Natural killer cell (primary cell): Measurements from ENCODE around the gene TTC28. TPM values are rescaled to one million over a fixed set of nuclear protein-coding genes. Genes with fewer than 3 reads are reported as not detected.

Source experiments
- ATAC-seq, 3 donors: fragments of 150-1000 bp in 2 of 3; fragments of 200-7000 bp in 1 of 3; cut with Tn5 transposase; 1 replicate in 1 of 3; 2 replicates in 2 of 3; pipeline ENCODE4 v1.10.0; 2021; ENCODE audit warnings: mild to moderate bottlenecking in 2 of 3, moderate library complexity in 2 of 3
- DNase-seq, 2 donors: peaks; one replicate each; pipeline versions ENCODE4 v3.0.0 to v3.0.0-alpha.2; 2013 to 2021; ENCODE audit warnings: mixed read lengths in 1 of 2
- H3K27ac ChIP-seq: one replicate; pipeline ENCODE4 v1.5.1; 2013; ENCODE audit warnings: mild to moderate bottlenecking, low read length
- H3K27me3 ChIP-seq: one replicate; pipeline ENCODE4 v1.6.1; 2013; ENCODE audit warnings: low read length; ENCODE audit not compliant: control insufficient read depth, insufficient read depth
- H3K36me3 ChIP-seq: one replicate; pipeline ENCODE4 v1.6.1; 2013; ENCODE audit warnings: low read length; ENCODE audit not compliant: control insufficient read depth, insufficient read depth
- H3K4me1 ChIP-seq: one replicate; pipeline ENCODE4 v1.6.1; 2013; ENCODE audit warnings: low read length; ENCODE audit not compliant: control insufficient read depth, insufficient read depth
- H3K4me3 ChIP-seq: one replicate; pipeline ENCODE4 v1.5.1; 2013; ENCODE audit warnings: low read length
- H3K9me3 ChIP-seq: one replicate; pipeline ENCODE4 v1.6.1; 2013; ENCODE audit warnings: low read length; ENCODE audit not compliant: control insufficient read depth, insufficient read depth
- H3K27ac Mint-ChIP-seq, 2 donors: one replicate each; pipeline ENCODE4 v1.8.0; 2022; ENCODE audit warnings: mild to moderate bottlenecking in 2 of 2, mixed read lengths in 2 of 2, moderate library complexity in 1 of 2
- H3K27me3 Mint-ChIP-seq, 2 donors: one replicate each; pipeline ENCODE4 v1.8.0; 2022; ENCODE audit warnings: low read depth in 2 of 2, mixed read lengths in 2 of 2
- H3K36me3 Mint-ChIP-seq: one replicate; pipeline ENCODE4 v1.8.0; 2022; ENCODE audit warnings: mixed read lengths
- H3K4me1 Mint-ChIP-seq, 2 donors: one replicate each; pipeline ENCODE4 v1.8.0; 2022; ENCODE audit warnings: mixed read lengths in 2 of 2
- H3K4me3 Mint-ChIP-seq: one replicate; pipeline ENCODE4 v1.8.0; 2022; ENCODE audit warnings: mild to moderate bottlenecking, moderate library complexity, mixed read lengths
- H3K9me3 Mint-ChIP-seq, 2 donors: one replicate each; pipeline ENCODE4 v1.8.0; 2022; ENCODE audit warnings: mixed read lengths in 2 of 2
- WGBS: methylation state at CpG from one replicate; pipeline ENCODE4 v1.1.7; 2013; ENCODE audit warnings: missing lambda C conversion rate; ENCODE audit not compliant: insufficient coverage; 5-methylcytosine and 5-hydroxymethylcytosine counted together
- intact Hi-C: fragments of 100-400 bp; cut with micrococcal nuclease; formaldehyde crosslinking; loops from one replicate; pipeline ENCODE4 v1.14.2; 2022
- total RNA-seq, 4 donors: library from RNA; stranded (reverse); fragments of 120-200 nt in 1 of 4; gene quantifications; one replicate each; pipeline versions ENCODE4 v1.2.3 to v1.2.4, GENCODE V29; 2013 to 2022
- TF ChIP-seq, protein P1 (sequence below): fragments of 200-600 bp; IDR thresholded peaks from one replicate; pipeline ENCODE4 v1.8.0; 2022; ENCODE audit warnings: antibody characterized with exemption

Gene TTC28
- total RNA-seq, 3 donors from 2014 or later (not counting 1 experiment from before 2014, with no cell fraction given): 4.1 to 10.0 (median 8.6) TPM

DNA sequence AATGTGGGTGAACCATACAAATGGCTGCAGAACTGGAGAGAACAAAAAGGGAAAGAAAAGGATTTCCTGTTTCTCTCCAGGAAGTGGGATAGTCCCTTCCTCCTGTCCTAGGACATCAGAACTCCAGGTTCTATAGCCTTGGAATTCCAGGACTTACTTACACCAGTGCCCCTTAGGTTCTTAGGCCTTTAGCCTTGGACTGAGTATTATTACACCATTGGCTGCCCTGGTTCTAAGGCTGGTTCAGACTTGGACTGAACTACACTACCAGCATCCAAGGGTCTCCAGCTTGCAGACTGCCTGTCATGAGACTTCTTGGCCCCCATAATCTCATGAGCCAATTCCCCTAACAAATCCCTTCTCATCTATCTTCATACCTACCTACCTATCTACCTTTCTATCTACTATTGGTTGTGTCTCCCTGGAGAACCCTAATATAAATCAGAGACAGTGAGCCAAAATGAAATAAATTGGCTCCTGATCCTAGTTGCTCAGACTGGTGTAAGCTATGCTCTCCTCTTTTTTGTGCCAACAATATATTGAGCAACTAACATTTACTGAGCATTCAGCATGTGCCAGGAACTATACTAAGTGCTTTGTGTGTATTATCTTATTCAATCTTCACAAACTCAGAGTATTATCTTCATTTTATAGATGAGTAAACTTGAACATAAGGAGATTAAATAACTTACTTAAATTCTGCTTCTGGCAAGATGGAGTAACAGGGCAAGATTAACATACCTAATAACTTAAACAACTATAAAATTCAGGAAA is 303.7 kb downstream of the TTC28 start:
- Histone ChIP-seq H3K36me3 (no peaks in the 10 kb centered on the region), H3K9me3 (no peaks in the 10 kb centered on the region), H3K4me3 (no peak overlapping the region), H3K27me3 (no peaks in the 10 kb centered on the region), H3K4me1 (no peaks in the 10 kb centered on the region), H3K27ac (no peak overlapping the region)
- H3K27ac Mint-ChIP-seq: no peak overlapping the region
- peaks cover 0 to 2% of the 10 kb centered on the region in 2 donors for H3K27me3 Mint-ChIP-seq
- H3K4me1 Mint-ChIP-seq: peaks cover 0 to 3% of the 10 kb centered on the region in 2 donors
- DNase-seq (no peak), ATAC-seq (no peak)
- H3K9me3 Mint-ChIP-seq: no peaks in the 10 kb centered on the region
- H3K36me3 Mint-ChIP-seq: no peaks in the 10 kb centered on the region
- no peak overlapping the region for H3K4me3 Mint-ChIP-seq
- TF ChIP-seq, protein P1, sequence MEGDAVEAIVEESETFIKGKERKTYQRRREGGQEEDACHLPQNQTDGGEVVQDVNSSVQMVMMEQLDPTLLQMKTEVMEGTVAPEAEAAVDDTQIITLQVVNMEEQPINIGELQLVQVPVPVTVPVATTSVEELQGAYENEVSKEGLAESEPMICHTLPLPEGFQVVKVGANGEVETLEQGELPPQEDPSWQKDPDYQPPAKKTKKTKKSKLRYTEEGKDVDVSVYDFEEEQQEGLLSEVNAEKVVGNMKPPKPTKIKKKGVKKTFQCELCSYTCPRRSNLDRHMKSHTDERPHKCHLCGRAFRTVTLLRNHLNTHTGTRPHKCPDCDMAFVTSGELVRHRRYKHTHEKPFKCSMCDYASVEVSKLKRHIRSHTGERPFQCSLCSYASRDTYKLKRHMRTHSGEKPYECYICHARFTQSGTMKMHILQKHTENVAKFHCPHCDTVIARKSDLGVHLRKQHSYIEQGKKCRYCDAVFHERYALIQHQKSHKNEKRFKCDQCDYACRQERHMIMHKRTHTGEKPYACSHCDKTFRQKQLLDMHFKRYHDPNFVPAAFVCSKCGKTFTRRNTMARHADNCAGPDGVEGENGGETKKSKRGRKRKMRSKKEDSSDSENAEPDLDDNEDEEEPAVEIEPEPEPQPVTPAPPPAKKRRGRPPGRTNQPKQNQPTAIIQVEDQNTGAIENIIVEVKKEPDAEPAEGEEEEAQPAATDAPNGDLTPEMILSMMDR: no peak
- intact Hi-C loops: no loop called here

DNA sequence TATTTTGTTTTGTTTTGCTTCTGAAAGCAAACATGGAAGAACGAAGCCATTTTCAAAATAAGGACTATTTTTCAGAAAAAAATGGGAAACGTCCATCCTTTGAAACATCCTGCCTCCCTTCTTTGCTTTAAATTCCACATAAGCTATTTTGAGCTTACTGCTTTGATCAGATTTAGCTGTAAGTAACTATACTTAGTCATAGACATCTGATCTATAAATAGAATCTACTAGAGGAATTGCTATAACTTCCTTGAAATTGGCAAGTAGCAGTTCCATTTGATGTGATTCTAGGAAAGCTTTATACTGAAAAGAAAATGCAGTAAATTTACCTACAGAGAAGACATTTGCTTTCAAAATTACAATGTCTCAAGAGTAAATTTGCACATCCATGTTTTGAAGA is 305.8 kb downstream of the TTC28 start:
- intact Hi-C loops: no loop called here
- WGBS: 67% methylated on average over 2 of the region's 2 CpGs
- Histone ChIP-seq H3K27ac (no peak overlapping the region), H3K27me3 (no peaks in the 10 kb centered on the region), H3K9me3 (no peaks in the 10 kb centered on the region), H3K36me3 (no peaks in the 10 kb centered on the region), H3K4me3 (no peak overlapping the region), H3K4me1 (peaks cover 3% of the 10 kb centered on the region)
- ATAC-seq (no peak), DNase-seq (no peak)
- H3K27me3 Mint-ChIP-seq: peaks cover 2% of the 10 kb centered on the region in 2 donors
- TF ChIP-seq, protein P1: no peak
- H3K9me3 Mint-ChIP-seq: no peaks in the 10 kb centered on the region
- H3K36me3 Mint-ChIP-seq: no peaks in the 10 kb centered on the region
- H3K4me3 Mint-ChIP-seq: no peak overlapping the region
- no peak overlapping the region for H3K27ac Mint-ChIP-seq
- H3K4me1 Mint-ChIP-seq: peaks cover 0 to 16% of the 10 kb centered on the region in 2 donors

DNA sequence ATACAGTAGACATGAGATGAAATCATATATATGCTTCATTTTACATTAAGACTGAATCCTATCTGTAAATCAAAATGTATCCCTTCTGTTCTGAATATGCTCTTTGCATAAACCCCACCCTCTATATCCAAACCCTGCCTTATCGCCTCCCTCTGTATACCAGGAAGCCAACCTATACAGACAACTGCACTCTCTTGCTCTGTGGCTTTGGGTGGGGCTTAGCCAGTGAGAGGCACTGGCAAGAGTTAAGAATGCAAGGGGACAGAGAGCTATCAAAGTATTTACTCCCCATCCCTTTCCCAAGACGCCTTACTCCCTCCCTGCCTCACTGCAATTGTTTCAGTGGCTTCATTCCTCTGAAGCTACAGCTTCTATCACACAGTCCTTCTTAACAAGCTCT is 309.8 kb downstream of the TTC28 start:
- TF ChIP-seq, protein P1: no peak
- Mint-ChIP-seq H3K36me3 (no peaks in the 10 kb centered on the region), H3K27ac (peak overlapping the region in 1 of 2 donors; percentile 42), H3K9me3 (peaks cover 0 to 2% of the 10 kb centered on the region in 2 donors), H3K4me1 (peaks cover 0 to 16% of the 10 kb centered on the region in 2 donors), H3K4me3 (no peak overlapping the region), H3K27me3 (peaks cover 0 to 31% of the 10 kb centered on the region in 2 donors)
- Histone ChIP-seq H3K9me3 (no peaks in the 10 kb centered on the region), H3K4me3 (no peak overlapping the region), H3K4me1 (peaks cover 3% of the 10 kb centered on the region), H3K27me3 (no peaks in the 10 kb centered on the region), H3K36me3 (no peaks in the 10 kb centered on the region), H3K27ac (no peak overlapping the region)
- ATAC-seq (peak in 1 of 3 donors; percentile 53), DNase-seq (peak in 1 of 2 donors; percentile 4)
- 40% methylated on average over 2 of the region's 2 CpGs for WGBS
- intact Hi-C loops: no loop called here
